ENCODE measurements around the gene SYCE1L. TPM values are rescaled to one million over a fixed set of nuclear protein-coding genes. Genes with fewer than 3 reads are reported as not detected.

The SYCE1L gene
- total RNA-seq, 1 experiment from 2014 or later: 9.9 TPM

GRCh38 chr16:77211880-77212740, 12.9 kb downstream of the SYCE1L start:
- no peak for TF ChIP-seq CTCF (conservative IDR thresholded peaks at IDR 0.05)
- Histone ChIP-seq H4K91ac (ENCODE audit: insufficient read length, low read depth, low read length) (no peak overlapping the region), H3K14ac (ENCODE audit: insufficient read depth, low read length) (peak overlapping the region; percentile 69), H3K4ac (ENCODE audit: low read depth, low read length) (no peak overlapping the region), H3T11ph (ENCODE audit: low read length) (no peak overlapping the region), H3K27ac (ENCODE audit: insufficient read length, low read depth, low read length) (no peak overlapping the region), H3K79me1 (ENCODE audit: insufficient read depth, low read depth, low read length, poor library complexity, severe bottlenecking) (no peaks in the 10 kb centered on the region), H2BK20ac (ENCODE audit: low read depth, low read length, poor library complexity, severe bottlenecking) (no peak overlapping the region), H3K23ac (ENCODE audit: insufficient read length, low read depth, low read length) (no peak overlapping the region), H2BK12ac (ENCODE audit: insufficient read length, low read depth, low read length) (no peak overlapping the region), H3K4me2 (ENCODE audit: insufficient read depth, insufficient read length, low read length) (peak overlapping the region; percentile 25), H3K9ac (ENCODE audit: extremely low read depth, insufficient read length, low read length) (peak overlapping the region; percentile 50), H2BK15ac (ENCODE audit: low read depth, low read length) (no peak overlapping the region), H4K8ac (replicated peaks; ENCODE audit: insufficient read length, low read depth, low read length) (no peak overlapping the region), H3K4me1 (ENCODE audit: insufficient read depth, low read length) (peaks cover 3% of the 10 kb centered on the region; the same call in 1 of the 2 replicates), H3K18ac (ENCODE audit: insufficient read length, low read depth, low read length) (peak overlapping the region; percentile 74), H3K56ac (ENCODE audit: insufficient read length, low read depth, low read length) (no peak overlapping the region), H2AFZ (ENCODE audit: low read length) (no peak overlapping the region), H2AK5ac (ENCODE audit: insufficient read length, low read length) (no peak overlapping the region), H3K79me2 (ENCODE audit: insufficient read depth, low read length) (no peaks in the 10 kb centered on the region), H2BK5ac (ENCODE audit: insufficient read length, low read length) (no peak overlapping the region), H2BK120ac (ENCODE audit: low read depth, low read length, poor library complexity, severe bottlenecking) (peak overlapping the region; percentile 51), H4K20me1 (ENCODE audit: control insufficient read depth, insufficient read depth, insufficient read length) (no peaks in the 10 kb centered on the region), H4K5ac (ENCODE audit: insufficient read length, low read depth, low read length) (no peak overlapping the region), H3K23me2 (ENCODE audit: insufficient read length, low read depth, low read length, poor library complexity, severe bottlenecking) (peaks cover 4% of the 10 kb centered on the region), H3K9me3 (ENCODE audit: control insufficient read depth, low read depth, low read length) (no peaks in the 10 kb centered on the region), H3K27me3 (ENCODE audit: insufficient read depth, low read length) (no peaks in the 10 kb centered on the region)
- DNase-seq: peak; percentile 94
- no CpG with 5 or more reads among the region's 66 CpGs for WGBS (ENCODE audit: extremely low coverage, insufficient read length, low lambda C conversion rate)
- H3K27me3 Mint-ChIP-seq (ENCODE audit: low read depth): peaks cover 2% of the 10 kb centered on the region
- H3K9me3 Mint-ChIP-seq: no peaks in the 10 kb centered on the region
- H3K4me3 Mint-ChIP-seq: peak overlapping the region; percentile 74 to 80
- peak overlapping the region; percentile 10 to 63 (median 41); a peak in 5 of 7 replicates for H3K27ac Mint-ChIP-seq
- H3K36me3 Mint-ChIP-seq (ENCODE audit: insufficient read depth in 1 of 3, low read depth in 3 of 3): peaks cover 4 to 6% (median 5%) of the 10 kb centered on the region in 3 experiments
- H3K4me1 Mint-ChIP-seq: peaks cover 21 to 23% of the 10 kb centered on the region in 2 experiments

Data from H9 (cell line).